Esophagus squamous epithelium (tissue), 5 donors: Measurements from ENCODE around the gene HIRA. TPM values are rescaled to one million over a fixed set of nuclear protein-coding genes. Genes with fewer than 3 reads are reported as not detected.

Experiments
- DNase-seq: peaks from one replicate; lab custom pipeline; 2025; lab: John Stamatoyannopoulos, UW
- H3K27ac ChIP-seq, 4 donors: fragments of 200-600 bp; sonication (generic); one replicate each; pipeline ENCODE4 v1.5.1; 2016 to 2019; ENCODE audit warnings: mild to moderate bottlenecking in 1 of 4
- H3K27me3 ChIP-seq, 4 donors: fragments of 200-600 bp; sonication (generic); 1 replicate in 3 of 4; 2 replicates in 1 of 4; pipeline versions ENCODE4 v1.5.1 to v1.6.0; 2017 to 2021; ENCODE audit warnings: antibody characterized with exemption in 1 of 4
- H3K36me3 ChIP-seq, 3 donors: fragments of 200-600 bp; sonication (generic); one replicate each; pipeline ENCODE4 v1.5.1; 2016 to 2019
- H3K4me1 ChIP-seq, 3 donors: fragments of 200-600 bp; sonication (generic); one replicate each; pipeline ENCODE4 v1.5.1; 2017 to 2019
- H3K4me3 ChIP-seq, 4 donors: fragments of 200-600 bp; sonication (generic); 1 replicate in 3 of 4; 2 replicates in 1 of 4; pipeline ENCODE4 v1.5.1; 2016 to 2019; ENCODE audit warnings: mild to moderate bottlenecking in 2 of 4, moderate library complexity in 1 of 4
- H3K9me3 ChIP-seq, 3 donors: fragments of 200-600 bp; sonication (generic); one replicate each; pipeline ENCODE4 v1.5.1; 2016 to 2019
- POLR2A ChIP-seq, 4 donors: fragments of 450-650 bp; IDR thresholded peaks; one replicate each; pipeline ENCODE4 v1.6.1; 2017; ENCODE audit warnings: antibody characterized with exemption in 4 of 4, mild to moderate bottlenecking in 4 of 4, moderate library complexity in 3 of 4
- WGBS, 2 donors: methylation state at CpG; one replicate each; pipeline ENCODE4 v1.1.5; 2018; 5-methylcytosine and 5-hydroxymethylcytosine counted together
- intact Hi-C: fragments of 100-400 bp; cut with DNase I; formaldehyde crosslinking; loops from one replicate; pipeline ENCODE4 v1.15.0; 2022
- total RNA-seq, 4 donors: library from RNA; depleted of rRNA; stranded (reverse); fragments of >200 nt; gene quantifications; one replicate each; pipeline ENCODE4 v1.1.0, GENCODE V29; 2016
- TF ChIP-seq, protein P1 (sequence below), 6 experiments: fragments of 450-650 bp in 4 of 6; fragments of 200-600 bp in 2 of 6; sonication (generic) in 2 of 6; IDR thresholded peaks; one replicate each; pipeline ENCODE4 v1.5.1; 2016 to 2019; ENCODE audit warnings: antibody characterized with exemption in 6 of 6, mild to moderate bottlenecking in 4 of 6, moderate library complexity in 4 of 6
- donor health status: DM: yes; HTN: yes; CAD: no.

The HIRA gene
- total RNA-seq, 4 donors from 2014 or later, result 11.2 to 19.8 (median 14.4) TPM

DNA sequence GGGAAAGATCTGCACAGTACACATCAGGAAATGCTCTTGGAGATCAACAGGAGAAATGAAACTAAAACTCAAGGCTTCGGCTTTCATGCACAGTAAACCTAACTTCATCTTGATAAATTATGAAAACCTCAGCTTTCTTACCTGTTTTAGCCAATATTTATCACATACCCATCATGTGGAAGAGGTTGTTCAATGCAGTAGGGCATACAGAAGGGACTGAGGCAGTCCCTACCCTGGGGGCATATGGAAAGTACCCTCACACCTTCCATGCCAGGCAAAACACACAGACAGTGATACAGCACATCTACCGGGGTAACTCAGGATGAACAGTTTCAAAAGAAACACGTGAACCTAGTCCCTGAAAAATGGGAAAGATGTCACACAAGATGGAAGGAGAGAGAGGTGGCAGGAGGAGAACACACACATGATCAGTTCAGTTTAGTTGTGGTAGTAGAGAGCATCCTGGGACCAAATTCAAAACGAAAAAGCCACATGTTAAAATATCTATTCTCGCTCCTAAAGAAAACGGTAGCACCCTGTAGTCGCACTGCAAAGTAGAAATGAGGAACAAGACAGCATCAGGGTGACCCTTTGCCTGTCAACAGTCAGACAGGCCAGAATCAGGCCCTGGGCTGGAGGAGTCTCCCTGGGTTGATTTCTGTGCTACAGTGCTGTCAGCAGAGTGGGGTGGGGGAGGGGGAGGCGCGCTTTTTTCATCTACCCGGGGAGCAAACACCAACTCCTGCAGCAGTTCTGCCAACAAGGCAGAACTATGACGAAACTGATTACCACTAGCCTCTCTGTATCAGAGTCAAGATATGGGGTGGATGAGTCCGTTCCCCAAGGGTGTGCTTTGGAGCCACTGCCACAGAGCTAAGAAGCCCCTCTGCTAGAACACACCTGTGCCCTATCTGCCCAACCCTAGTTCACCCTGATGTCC is 1.3 kb downstream of the HIRA start:
- H3K36me3 ChIP-seq, result peaks cover 0 to 16% (median 0%) of the 10 kb centered on the region in 3 donors
- peaks cover 4 to 49% (median 19%) of the 10 kb centered on the region in 3 donors for H3K4me1 ChIP-seq
- WGBS, 2 donors, result 7 to 14% methylated on average over 12 of the region's 12 CpGs
- TF ChIP-seq, protein P1, sequence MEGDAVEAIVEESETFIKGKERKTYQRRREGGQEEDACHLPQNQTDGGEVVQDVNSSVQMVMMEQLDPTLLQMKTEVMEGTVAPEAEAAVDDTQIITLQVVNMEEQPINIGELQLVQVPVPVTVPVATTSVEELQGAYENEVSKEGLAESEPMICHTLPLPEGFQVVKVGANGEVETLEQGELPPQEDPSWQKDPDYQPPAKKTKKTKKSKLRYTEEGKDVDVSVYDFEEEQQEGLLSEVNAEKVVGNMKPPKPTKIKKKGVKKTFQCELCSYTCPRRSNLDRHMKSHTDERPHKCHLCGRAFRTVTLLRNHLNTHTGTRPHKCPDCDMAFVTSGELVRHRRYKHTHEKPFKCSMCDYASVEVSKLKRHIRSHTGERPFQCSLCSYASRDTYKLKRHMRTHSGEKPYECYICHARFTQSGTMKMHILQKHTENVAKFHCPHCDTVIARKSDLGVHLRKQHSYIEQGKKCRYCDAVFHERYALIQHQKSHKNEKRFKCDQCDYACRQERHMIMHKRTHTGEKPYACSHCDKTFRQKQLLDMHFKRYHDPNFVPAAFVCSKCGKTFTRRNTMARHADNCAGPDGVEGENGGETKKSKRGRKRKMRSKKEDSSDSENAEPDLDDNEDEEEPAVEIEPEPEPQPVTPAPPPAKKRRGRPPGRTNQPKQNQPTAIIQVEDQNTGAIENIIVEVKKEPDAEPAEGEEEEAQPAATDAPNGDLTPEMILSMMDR (IDR thresholded peaks at IDR 0.05), result no peak
- no peak for TF ChIP-seq POLR2A (IDR thresholded peaks at IDR 0.05)
- no peaks in the 10 kb centered on the region for H3K9me3 ChIP-seq
- no peak for DNase-seq
- H3K27me3 ChIP-seq, result no peaks in the 10 kb centered on the region
- intact Hi-C loops, result no loop called here
- peak overlapping the region; percentile 83 to 99 (median 98) for H3K27ac ChIP-seq
- H3K4me3 ChIP-seq, result peak overlapping the region; percentile 66 to 90 (median 84)

DNA sequence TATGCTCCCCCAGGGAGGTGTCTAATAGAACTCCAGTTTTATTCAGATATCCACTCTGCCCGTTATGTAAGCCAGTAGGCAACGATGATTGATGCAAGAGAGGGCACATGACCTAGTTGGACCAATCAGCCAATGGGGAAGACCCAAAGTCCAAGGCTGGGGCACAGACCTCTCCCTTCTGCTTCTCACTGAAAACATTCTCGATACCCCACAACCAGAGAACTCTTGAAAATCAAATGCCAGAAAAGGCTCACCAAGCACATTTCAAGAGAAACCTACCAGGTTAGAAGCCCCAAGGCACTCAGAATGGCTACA is 7.4 kb downstream of the HIRA start:
- peaks cover 0 to 23% (median 3%) of the 10 kb centered on the region in 3 donors for H3K4me1 ChIP-seq
- DNase-seq, result no peak
- WGBS, 2 donors, result 71 to 93% methylated on average over 3 of the region's 3 CpGs
- no peak for TF ChIP-seq POLR2A (IDR thresholded peaks at IDR 0.05)
- TF ChIP-seq, protein P1 (IDR thresholded peaks at IDR 0.05), result no peak
- H3K27me3 ChIP-seq, result no peaks in the 10 kb centered on the region
- no peak overlapping the region for H3K27ac ChIP-seq
- no peaks in the 10 kb centered on the region for H3K36me3 ChIP-seq
- no peak overlapping the region for H3K4me3 ChIP-seq
- intact Hi-C loops, result no loop called here
- no peaks in the 10 kb centered on the region for H3K9me3 ChIP-seq

DNA sequence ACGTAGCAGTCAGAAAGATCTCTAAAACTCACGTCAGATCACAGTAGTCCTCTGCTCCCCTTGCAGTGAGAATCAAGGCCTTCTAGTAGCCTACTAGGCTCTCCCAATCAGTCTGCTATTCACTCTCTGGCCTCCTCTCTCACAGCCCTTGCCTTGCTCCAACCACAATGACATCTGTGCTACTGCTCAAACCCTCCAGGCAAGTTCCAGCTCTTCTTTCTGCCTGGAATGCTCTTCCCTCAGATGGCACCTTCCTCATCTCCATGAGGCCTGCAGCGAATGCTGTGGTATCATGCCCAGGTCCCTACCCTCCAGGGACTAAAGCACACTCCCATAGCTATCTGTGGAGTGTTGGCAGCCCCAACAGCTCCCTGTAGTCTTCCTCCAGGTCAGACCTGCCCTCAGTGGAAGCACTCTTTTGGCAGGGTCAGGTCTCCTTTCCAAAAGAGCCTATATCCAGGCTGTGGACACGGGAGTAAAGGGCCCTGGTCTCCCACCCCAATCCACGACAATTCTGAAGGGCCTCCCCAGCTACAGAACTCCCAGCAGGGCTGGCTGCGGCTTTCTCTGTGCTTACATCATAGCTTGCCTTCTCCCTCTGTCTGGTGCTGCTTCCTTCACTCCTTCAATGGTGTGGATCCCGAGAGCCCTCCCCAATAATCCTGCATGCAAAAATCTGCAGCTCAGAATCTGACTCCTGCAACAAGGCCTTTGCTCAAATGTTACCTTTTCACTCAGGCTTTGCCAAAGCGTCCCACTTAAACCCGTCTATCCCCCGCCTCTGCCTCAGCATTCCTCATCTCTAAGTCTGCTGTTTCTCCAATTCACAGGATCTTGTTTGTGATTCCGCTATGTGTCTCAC is 8.9 kb downstream of the HIRA start:
- no peaks in the 10 kb centered on the region for H3K36me3 ChIP-seq
- DNase-seq, result no peak
- H3K4me3 ChIP-seq, result no peak overlapping the region
- no peaks in the 10 kb centered on the region for H3K27me3 ChIP-seq
- TF ChIP-seq POLR2A (IDR thresholded peaks at IDR 0.05), result no peak
- TF ChIP-seq, protein P1 (IDR thresholded peaks at IDR 0.05), result no peak
- 70 to 78% methylated on average over 8 to 11 of the region's 11 CpGs for WGBS, 2 donors
- H3K4me1 ChIP-seq, result peaks cover 0 to 14% (median 3%) of the 10 kb centered on the region in 3 donors
- no peak overlapping the region for H3K27ac ChIP-seq
- H3K9me3 ChIP-seq, result no peaks in the 10 kb centered on the region
- intact Hi-C loops, result no loop called here

DNA sequence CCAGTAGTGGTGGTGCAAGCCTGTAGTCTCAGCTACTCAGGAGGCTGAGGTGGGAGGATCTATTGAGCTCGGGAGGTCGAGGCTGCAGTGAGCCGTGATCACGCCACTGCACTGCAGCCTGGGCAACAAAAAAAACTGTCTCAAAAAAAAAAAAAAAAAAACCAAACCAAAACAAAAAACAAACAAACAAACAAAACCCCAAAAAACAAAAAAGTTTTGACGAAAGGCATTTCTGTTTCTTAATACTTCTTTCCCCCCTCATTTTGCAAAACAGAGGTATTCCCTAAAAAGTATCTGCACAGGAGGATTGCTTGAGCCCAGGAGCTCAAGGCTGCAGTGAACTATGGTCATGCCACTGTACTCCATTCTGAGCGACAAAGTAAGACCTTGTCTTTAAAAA is 11.2 kb downstream of the HIRA start:
- intact Hi-C loops, result no loop called here
- Histone ChIP-seq H3K27me3 (no peaks in the 10 kb centered on the region), H3K27ac (no peak overlapping the region), H3K4me3 (no peak overlapping the region), H3K4me1 (peaks cover 0 to 14% (median 3%) of the 10 kb centered on the region in 3 donors), H3K36me3 (no peaks in the 10 kb centered on the region), H3K9me3 (no peaks in the 10 kb centered on the region)
- no peak for TF ChIP-seq POLR2A (IDR thresholded peaks at IDR 0.05)
- TF ChIP-seq, protein P1 (IDR thresholded peaks at IDR 0.05), result no peak
- 87 to 90% methylated on average over 6 of the region's 6 CpGs for WGBS, 2 donors
- no peak for DNase-seq
